Fibroblast of skin of right quadriceps (primary cell): ENCODE data around the gene CTNNA3.

Experiments
- DNase-seq: peaks from one replicate; pipeline ENCODE4 v3.0.0-alpha.2; 2013

Gene CTNNA3

GRCh38 chr10:66189271-66189670, 1506.7 kb downstream of the CTNNA3 start:
- no peak for DNase-seq

GRCh38 chr10:66187053-66187733, 1508.8 kb downstream of the CTNNA3 start:
- no peak for DNase-seq

GRCh38 chr10:66183028-66183427, 1513.0 kb downstream of the CTNNA3 start:
- no peak for DNase-seq

GRCh38 chr10:66180581-66181318, 1515.2 kb downstream of the CTNNA3 start:
- peak; percentile 59 for DNase-seq

GRCh38 chr10:66180021-66180420, 1516.0 kb downstream of the CTNNA3 start:
- DNase-seq = no peak

GRCh38 chr10:66176772-66177171, 1519.2 kb downstream of the CTNNA3 start:
- peak; percentile 19 for DNase-seq

GRCh38 chr10:66167816-66168215, 1528.2 kb downstream of the CTNNA3 start:
- DNase-seq = peak; percentile 8

- no peak for DNase-seq
Observed at GRCh38 chr10:66162560-66163143, 1533.3 kb downstream of the CTNNA3 start.

GRCh38 chr10:66151346-66151745, 1544.6 kb downstream of the CTNNA3 start:
- no peak for DNase-seq

GRCh38 chr10:66148312-66148711, 1547.7 kb downstream of the CTNNA3 start:
- no peak for DNase-seq

- no peak for DNase-seq
Observed at GRCh38 chr10:66144016-66144415, 1552.0 kb downstream of the CTNNA3 start.

- DNase-seq = no peak
Observed at GRCh38 chr10:66102756-66103155, 1593.2 kb downstream of the CTNNA3 start.

GRCh38 chr10:66098595-66099480, 1597.2 kb downstream of the CTNNA3 start:
- no peak for DNase-seq

- no peak for DNase-seq
Observed at GRCh38 chr10:66095610-66096009, 1600.4 kb downstream of the CTNNA3 start.

GRCh38 chr10:66085906-66086305, 1610.1 kb downstream of the CTNNA3 start:
- DNase-seq = no peak

- no peak for DNase-seq
Observed at GRCh38 chr10:66071907-66072306, 1624.1 kb downstream of the CTNNA3 start.

GRCh38 chr10:66058594-66058993, 1637.4 kb downstream of the CTNNA3 start:
- no peak for DNase-seq

- DNase-seq = no peak
Observed at GRCh38 chr10:66049335-66049734, 1646.7 kb downstream of the CTNNA3 start.

GRCh38 chr10:66045859-66046258, 1650.1 kb downstream of the CTNNA3 start:
- DNase-seq = no peak

- no peak for DNase-seq
Observed at GRCh38 chr10:66041771-66042170, 1654.2 kb downstream of the CTNNA3 start.

GRCh38 chr10:66038623-66039022, 1657.4 kb downstream of the CTNNA3 start:
- DNase-seq = no peak

GRCh38 chr10:66026321-66026720, 1669.7 kb downstream of the CTNNA3 start:
- DNase-seq = no peak

GRCh38 chr10:66025186-66025585, 1670.8 kb downstream of the CTNNA3 start:
- DNase-seq = no peak
